Prostate gland (tissue), 2 donors: Measurements from ENCODE around the gene BAIAP2L1.

Source experiments
- CTCF ChIP-seq, 4 experiments: fragments of 200-600 bp in 2 of 4; fragments of 450-650 bp in 2 of 4; sonication (generic) in 2 of 4; IDR thresholded peaks; 1 replicate in 3 of 4; 2 replicates in 1 of 4; pipeline ENCODE4 v1.5.1; 2016 to 2019; ENCODE audit warnings: antibody characterized with exemption in 4 of 4, mild to moderate bottlenecking in 2 of 4, moderate library complexity in 2 of 4
- POLR2A ChIP-seq: fragments of 450-650 bp; IDR thresholded peaks from one replicate; pipeline ENCODE4 v1.6.1; 2016; ENCODE audit warnings: antibody characterized with exemption, mild to moderate bottlenecking
- POLR2AphosphoS5 ChIP-seq: sonication (generic); formaldehyde crosslinking; IDR thresholded peaks from one replicate; pipeline ENCODE4 v1.6.1; 2017; ENCODE audit warnings: antibody characterized with exemption

DNA sequence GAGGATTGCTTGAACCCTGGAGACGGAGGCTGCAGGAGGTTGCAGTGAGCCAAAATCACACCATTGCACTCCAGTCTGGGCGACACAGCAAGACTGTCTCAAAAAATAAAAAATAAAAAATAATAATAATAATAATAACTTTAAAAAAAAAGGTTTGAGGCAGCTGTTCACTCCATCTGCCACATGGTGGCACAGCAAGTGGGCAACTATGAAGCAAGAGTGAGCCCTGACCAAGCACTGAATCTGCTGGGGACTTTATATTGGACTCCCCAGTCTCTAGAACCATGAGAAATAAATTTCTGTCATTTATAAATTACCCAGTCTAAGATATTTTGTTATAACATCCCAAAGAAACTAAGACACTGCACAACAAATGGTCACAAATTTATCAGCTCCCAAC, 134.1 kb downstream of the BAIAP2L1 start:
- TF ChIP-seq CTCF (IDR thresholded peaks at IDR 0.05) (peak in 3 of 4 experiments; percentile 14 to 20 (median 19)), POLR2A (no peak), POLR2AphosphoS5 (no peak)
